Heart left ventricle (tissue), 13 donors: ENCODE data around the gene SLC38A11.

Experiments used
- CTCF ChIP-seq, 12 donors: fragments of 200-600 bp; sonication (generic) in 4 of 12; IDR thresholded peaks; one replicate each; pipeline versions ENCODE4 v1.5.0 to v1.8.0; 2018 to 2022; ENCODE audit warnings: antibody characterized with exemption in 12 of 12, mild to moderate bottlenecking in 5 of 12
- POLR2A ChIP-seq, 2 donors: fragments of 450-650 bp; IDR thresholded peaks; one replicate each; pipeline ENCODE4 v1.6.1; 2017; ENCODE audit warnings: antibody characterized with exemption in 2 of 2, mild to moderate bottlenecking in 2 of 2, moderate library complexity in 2 of 2
- donor health status: ischemic (EF 13 %, LVEDD 7.1; RV severe dilation, severe dysfunction).
- donor health status: DM: no; HTN: yes; CAD: no.
- donor health status: DM: no; HTN: no; CAD: no.
- donor health status: ischemic (EF 25% LVEDD 6.9; RV normal size, moderate dysfunction).
- donor health status: ischemic (EF 25% LVEDD 5.7; RV mildly dilated, moderate dysfunction).
- donor health status: ischemic (EF 35%, LVEDD 5.7; RV mildly dilated, moderate dysfunction).
- donor health status: nonischemic (EF 11% LVEDD 7.7; RV severe dilation, severe dysfunction).
- donor health status: DM: yes; HTN: yes; CAD: no.
- donor health status: PGD.
- donor health status: ischemic (EF 29% LVEDD 5.4; RV normal size, mild dysfunction).
- donor health status: nonischemic (EF 23%, LVEDD 6.1; RV moderate dilation, normal function).

DNA sequence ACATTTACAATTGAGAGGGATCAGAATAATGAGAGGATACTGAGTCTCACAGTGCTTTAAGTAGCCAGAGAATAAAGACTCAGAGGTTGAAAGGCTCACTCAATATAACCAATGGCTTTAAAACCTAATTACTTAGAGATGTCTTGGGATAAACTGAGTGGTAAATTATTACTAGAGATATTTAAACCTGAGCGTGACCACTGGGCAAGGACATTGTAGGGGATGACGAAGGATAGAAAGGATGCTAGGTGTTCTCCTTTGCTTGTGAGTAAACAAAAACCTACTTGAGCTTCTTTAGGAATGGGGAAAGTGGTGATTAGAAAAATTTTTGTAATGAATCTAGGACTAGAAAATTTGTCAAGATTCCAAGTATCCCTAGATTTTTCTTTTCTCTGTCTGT is 12.0 kb upstream of the SLC38A11 start:
- TF ChIP-seq CTCF (IDR thresholded peaks at IDR 0.05) (no peak), POLR2A (IDR thresholded peaks at IDR 0.05) (no peak)
